ENCODE data around the gene BANK1.

DNA sequence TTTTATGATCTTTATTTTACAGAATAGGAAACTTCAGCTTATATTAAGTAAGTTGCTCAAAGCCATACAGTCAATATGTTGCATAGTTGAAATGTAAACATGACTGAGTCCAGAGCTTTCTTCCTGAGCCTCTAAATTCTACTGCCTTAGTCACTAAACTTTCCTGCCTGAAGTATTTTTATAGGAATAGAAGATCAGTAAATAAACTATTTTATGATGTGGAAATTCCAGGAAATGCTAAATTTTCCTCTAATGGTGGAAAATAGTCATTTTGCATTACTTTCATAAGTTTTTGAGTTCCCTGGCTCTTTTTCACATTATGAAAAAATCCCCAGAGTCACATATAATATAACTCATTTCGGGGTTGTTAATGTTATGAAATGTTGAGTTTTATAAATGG, 182.8 kb downstream of the BANK1 start:
- TF ChIP-seq ZNF19 (tag by site-specific recombination; IDR thresholded peaks at IDR 0.05; ENCODE audit: low read depth) (no peak), IKZF3 (tag by site-specific recombination; IDR thresholded peaks at IDR 0.05) (no peak), ZNF521 (tag by site-specific recombination; IDR thresholded peaks at IDR 0.05) (no peak), ZNF623 (tag by site-specific recombination; IDR thresholded peaks at IDR 0.05) (no peak), ZBTB17 (tag by site-specific recombination; IDR thresholded peaks at IDR 0.05) (no peak), ZNF423 (tag by site-specific recombination; IDR thresholded peaks at IDR 0.05) (no peak)
- TF ChIP-seq, protein P1, sequence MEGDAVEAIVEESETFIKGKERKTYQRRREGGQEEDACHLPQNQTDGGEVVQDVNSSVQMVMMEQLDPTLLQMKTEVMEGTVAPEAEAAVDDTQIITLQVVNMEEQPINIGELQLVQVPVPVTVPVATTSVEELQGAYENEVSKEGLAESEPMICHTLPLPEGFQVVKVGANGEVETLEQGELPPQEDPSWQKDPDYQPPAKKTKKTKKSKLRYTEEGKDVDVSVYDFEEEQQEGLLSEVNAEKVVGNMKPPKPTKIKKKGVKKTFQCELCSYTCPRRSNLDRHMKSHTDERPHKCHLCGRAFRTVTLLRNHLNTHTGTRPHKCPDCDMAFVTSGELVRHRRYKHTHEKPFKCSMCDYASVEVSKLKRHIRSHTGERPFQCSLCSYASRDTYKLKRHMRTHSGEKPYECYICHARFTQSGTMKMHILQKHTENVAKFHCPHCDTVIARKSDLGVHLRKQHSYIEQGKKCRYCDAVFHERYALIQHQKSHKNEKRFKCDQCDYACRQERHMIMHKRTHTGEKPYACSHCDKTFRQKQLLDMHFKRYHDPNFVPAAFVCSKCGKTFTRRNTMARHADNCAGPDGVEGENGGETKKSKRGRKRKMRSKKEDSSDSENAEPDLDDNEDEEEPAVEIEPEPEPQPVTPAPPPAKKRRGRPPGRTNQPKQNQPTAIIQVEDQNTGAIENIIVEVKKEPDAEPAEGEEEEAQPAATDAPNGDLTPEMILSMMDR (tag by site-specific recombination; IDR thresholded peaks at IDR 0.05) = no peak
- TF ChIP-seq, protein P2, sequence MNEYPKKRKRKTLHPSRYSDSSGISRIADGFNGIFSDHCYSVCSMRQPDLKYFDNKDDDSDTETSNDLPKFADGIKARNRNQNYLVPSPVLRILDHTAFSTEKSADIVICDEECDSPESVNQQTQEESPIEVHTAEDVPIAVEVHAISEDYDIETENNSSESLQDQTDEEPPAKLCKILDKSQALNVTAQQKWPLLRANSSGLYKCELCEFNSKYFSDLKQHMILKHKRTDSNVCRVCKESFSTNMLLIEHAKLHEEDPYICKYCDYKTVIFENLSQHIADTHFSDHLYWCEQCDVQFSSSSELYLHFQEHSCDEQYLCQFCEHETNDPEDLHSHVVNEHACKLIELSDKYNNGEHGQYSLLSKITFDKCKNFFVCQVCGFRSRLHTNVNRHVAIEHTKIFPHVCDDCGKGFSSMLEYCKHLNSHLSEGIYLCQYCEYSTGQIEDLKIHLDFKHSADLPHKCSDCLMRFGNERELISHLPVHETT (tag by site-specific recombination; IDR thresholded peaks at IDR 0.05) = no peak

All from HEK293 (cell line).